Gastroesophageal sphincter (tissue), 3 donors: Measurements from ENCODE around the gene CRYGA.

Source experiments
- CTCF ChIP-seq, 4 experiments: fragments of 200-600 bp in 2 of 4; fragments of 450-650 bp in 2 of 4; sonication (generic) in 1 of 4; IDR thresholded peaks; one replicate each; pipeline ENCODE4 v1.5.1; 2017 to 2019; ENCODE audit warnings: antibody characterized with exemption in 4 of 4, mild to moderate bottlenecking in 2 of 4, moderate library complexity in 2 of 4
- EP300 ChIP-seq: sonication (generic); formaldehyde crosslinking; IDR thresholded peaks from one replicate; pipeline ENCODE4 v1.6.1; 2017; ENCODE audit warnings: antibody characterized with exemption, mild to moderate bottlenecking

- no peak for TF ChIP-seq CTCF (IDR thresholded peaks at IDR 0.05)
- TF ChIP-seq EP300: no peak
Observed at GRCh38 chr2:208129744-208130711, 33.4 kb downstream of the CRYGA start, which contains the start of gene CRYGC.
